ENCODE data around the gene AMMECR1.
A peak's percentile ranks its signal among the peaks of the same experiment; 100 is the strongest.
"Not testable (repeated sequence)": the region's sequence is repeated elsewhere in the genome, so short reads cannot be mapped to it uniquely, and the experiment has no call there.

The AMMECR1 gene

GRCh38 chrX:110251961-110252360 is 65.9 kb downstream of the AMMECR1 start:
- no peak for DNase-seq

GRCh38 chrX:110251526-110251925 is 66.4 kb downstream of the AMMECR1 start:
- DNase-seq = no peak

GRCh38 chrX:110250847-110251246 is 67.0 kb downstream of the AMMECR1 start:
- no peak for DNase-seq

- DNase-seq = no peak
Measured at GRCh38 chrX:110248578-110248977, 69.3 kb downstream of the AMMECR1 start.

DNA sequence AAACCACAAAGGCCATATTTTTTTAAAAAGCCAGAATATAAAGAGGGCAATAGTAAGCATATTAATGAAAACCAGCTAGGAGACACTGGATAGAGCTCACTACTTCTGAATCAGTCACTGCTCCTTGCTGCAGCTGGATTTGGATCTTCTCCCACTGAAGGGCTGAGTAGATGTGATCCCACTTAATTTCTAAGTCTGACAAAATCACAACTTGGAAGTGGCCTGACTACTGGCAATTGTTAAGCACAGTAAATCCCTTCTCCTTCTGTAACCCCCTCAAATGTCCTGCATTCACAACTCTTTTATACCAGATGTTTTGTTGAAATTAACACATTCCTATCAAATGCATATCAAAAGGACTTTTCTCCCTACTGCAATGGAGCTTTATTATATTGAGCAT is 72.9 kb downstream of the AMMECR1 start:
- DNase-seq = no peak

DNA sequence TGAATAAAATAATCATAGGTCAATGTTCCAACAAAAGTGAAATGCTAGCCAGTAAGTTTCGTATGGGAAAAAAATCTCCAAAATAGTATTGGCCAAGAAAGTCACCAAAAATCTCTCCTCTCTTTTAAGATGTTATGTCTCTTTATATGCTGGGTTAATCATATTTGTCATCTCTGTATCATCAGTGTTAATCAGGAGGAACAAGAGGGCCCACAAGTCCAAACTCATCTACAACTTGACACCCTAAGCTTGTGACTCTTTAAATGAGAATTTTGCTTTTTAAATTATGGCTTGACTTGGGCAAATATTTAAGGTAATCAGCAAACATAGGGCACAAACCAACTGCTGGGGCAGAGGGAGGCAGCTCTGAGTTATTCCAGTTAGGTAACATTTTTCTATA is 75.5 kb downstream of the AMMECR1 start:
- no peak for DNase-seq

DNA sequence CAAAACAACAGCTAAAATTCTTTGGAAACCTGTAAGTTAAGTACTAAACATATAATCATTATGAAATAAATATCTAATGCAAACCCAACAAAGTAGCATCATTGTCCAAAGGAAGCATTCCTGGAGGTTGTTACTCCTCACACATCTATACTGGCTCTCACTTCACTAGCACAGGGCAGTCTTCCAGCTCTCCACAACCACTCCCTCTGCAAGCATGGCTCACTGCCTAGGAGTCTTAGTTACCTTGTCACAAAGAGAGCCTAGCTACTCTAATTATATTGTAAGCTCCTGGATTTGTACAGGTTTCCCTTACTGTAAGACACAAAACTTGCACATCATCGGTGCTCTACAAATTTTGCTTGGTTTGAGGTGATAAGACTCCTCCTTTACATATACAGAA is 76.1 kb downstream of the AMMECR1 start:
- no peak for DNase-seq

- not testable (repeated sequence) for DNase-seq
Measured at GRCh38 chrX:110238259-110238658, 79.6 kb downstream of the AMMECR1 start.

GRCh38 chrX:110231485-110231884 is 86.4 kb downstream of the AMMECR1 start:
- DNase-seq = not testable (repeated sequence)

DNA sequence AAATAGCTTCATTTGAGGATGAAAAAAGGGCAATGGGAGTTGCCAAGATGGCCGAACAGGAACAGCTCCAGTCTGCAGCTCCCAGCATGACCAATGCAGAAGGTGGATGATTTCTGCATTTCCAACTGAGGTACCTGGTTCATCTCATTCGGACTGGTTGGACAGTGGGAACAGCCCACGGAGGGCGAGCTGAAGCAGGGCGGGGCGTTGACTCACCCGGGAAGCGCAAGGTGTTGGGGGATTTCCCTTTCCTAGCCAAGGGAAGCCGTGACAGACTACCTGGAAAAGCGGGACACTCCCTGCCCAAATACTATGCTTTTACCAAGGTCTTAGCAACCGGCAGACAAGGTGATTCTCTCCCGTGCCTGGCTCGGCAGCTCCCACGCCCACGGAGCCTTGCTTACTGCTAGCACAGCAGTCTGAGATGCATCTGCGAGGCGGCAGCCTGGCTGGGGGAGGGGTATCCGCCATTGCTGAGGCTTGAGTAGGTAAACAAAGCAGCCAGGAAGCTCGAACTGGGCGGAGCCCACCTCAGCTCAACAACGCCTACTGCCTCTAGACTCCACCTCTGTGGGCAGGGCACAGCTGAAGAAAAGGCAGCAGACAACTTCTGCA is 88.3 kb downstream of the AMMECR1 start:
- DNase-seq = peak; percentile 26

GRCh38 chrX:110228453-110228852 is 89.4 kb downstream of the AMMECR1 start:
- DNase-seq = no peak

DNA sequence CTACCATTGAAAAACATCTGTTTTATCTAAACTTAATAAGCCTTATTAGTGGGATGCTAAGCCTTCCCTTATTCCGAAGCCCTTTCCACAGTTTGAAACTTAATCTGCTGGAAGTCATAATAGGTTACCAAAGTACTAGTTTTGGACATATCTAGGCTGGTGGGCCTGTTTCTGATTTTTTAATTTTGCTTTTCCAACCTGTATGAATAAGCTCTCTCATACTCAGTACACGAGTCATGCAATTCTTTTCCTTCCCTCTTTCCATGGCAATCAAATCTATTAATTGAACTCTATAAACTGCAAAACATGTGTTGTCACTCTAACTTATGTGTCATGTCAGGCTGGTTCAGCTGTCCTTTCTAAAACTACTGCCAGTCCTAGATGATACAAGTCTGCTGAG is 91.0 kb downstream of the AMMECR1 start:
- no peak for DNase-seq

DNA sequence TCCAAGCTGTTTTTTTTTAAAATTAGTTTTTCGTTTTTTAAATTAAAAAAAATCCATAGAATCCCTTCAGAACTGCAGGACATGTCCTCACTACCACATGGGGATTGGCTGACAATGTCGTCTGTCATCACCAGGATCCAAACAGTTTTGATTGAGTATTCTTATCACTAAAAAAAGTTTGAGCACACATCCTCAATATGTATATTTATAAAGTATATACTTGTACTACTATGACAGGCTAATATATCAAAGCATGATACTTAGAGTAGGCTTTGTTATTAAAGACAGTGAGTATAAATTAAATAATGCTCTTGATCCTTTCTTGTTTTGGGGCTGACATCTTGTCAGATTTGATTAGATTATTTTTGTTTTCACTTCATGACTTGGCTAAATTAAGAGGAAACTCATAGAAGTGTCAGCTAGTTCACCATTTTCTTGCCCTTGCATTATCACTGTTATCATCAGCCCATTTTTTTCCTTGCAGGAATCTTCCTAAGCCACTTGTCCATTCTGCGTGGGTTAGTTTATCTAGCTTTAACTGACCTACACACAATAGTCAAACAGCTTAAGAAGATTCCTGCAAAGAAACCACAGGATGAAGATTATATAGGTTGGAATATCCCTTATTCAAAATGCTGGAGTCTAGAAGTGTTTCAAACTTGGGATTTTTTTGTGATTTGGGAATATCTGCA is 92.8 kb downstream of the AMMECR1 start:
- DNase-seq = no peak

DNA sequence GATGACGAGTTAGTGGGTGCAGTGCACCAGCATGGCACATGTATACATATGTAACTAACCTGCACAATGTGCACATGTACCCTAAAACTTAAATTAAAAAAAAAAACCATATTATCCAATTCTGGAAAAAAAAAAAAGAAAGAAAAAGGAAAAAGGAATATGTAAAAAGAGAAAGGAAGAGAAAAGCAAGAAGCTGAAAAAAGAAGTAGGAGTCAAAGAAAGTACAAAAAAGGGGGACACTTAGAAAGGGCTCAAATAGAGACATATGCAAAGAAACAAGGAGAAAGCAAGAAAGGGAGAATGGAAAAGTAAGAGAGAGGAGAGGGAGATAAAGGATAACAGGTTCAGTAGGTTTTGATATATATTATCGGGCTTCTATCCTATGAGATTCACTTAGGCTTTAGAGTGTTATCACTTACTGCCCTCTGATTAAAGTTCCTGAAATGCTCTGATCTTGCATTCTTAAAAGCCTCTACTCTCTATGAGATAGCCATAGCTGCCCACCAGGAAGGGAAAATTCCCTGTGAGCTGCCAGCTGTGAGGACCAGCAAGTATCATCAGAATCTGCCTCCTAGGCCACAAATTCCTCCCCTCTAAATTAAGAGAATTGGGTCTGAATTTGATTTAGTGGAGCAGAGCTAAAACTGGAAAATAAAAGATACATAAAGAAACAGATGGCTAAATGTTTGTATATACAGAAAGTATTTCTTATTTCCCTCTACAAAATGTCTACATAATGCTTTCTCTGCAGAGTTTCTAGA is 95.2 kb downstream of the AMMECR1 start:
- DNase-seq = no peak

DNA sequence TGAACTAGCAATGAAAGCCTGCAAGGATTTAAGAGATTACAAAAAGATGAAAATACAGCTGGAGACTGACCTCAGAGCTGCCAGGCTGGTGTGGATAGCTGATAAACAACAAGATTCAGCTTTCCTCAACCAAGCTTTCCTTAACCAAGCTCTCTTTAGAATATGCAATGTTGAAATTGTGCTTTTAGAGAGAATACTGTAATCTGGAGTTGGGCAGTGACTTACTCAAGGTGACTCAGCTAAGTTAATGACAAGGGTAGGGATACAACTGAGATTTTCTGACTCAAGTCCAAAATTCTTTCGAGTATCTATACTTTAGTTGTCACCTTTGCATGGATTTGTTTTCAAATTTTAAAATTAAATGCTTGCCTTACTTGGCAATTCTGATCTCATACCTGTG is 98.0 kb downstream of the AMMECR1 start:
- no peak for DNase-seq

DNA sequence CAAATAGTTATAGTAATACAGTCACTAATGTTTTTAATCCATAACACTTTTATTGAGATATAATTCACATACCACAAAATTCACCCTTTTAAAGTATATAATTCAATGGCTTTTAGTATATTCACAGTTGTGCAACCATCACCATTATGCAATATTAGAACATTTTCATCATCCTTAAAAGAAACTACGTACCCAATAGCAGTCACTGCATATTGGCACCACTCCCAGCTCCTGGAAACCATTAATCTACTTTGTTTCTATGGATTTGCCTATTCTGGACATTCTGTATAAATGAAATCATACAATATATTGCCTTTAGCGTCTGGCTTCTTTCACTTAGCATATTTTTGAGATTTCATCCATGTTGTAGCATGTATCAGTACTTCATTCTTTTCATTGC is 99.3 kb downstream of the AMMECR1 start:
- DNase-seq = no peak

- DNase-seq = no peak
Measured at GRCh38 chrX:110216027-110216426, 101.9 kb downstream of the AMMECR1 start.

- no peak for DNase-seq
Measured at GRCh38 chrX:110215411-110215810, 102.5 kb downstream of the AMMECR1 start.

GRCh38 chrX:110214684-110215083 is 103.2 kb downstream of the AMMECR1 start:
- no peak for DNase-seq

DNA sequence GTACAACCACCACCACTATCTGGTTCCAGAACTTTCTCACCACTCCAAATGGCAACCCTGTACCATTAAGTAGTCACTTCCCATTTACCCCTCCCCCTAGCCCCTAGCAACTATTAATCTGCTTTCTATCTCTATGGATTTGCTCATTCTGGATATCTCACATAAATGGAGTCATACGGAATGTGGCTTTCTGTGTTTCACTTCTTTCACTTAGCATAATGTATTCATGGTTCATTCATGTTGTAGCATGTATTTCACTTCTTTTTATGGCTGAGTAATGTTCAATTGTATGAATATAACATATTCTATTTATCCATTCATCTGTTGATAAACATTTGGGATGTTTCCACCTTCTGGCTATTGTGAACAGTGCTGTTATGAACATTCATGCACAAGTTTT is 104.7 kb downstream of the AMMECR1 start:
- no peak for DNase-seq

DNA sequence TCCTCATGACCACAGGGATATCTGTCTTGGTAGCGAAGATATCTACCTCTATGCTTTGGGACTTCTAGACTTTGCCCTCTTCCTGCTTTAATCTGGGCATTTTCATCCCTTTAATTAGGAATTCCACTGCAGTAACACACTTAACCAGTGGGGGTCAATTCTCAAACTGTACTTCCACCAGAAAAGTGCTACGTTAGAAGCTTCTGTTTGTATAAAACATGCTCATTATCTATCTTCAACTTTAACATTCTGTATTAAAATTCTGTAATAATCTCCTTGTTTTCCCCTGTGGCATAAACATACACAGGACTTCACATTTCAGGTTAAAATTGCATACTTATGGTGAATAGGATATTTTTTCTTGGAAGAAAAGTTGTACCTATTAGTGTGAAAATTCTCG is 105.6 kb downstream of the AMMECR1 start:
- DNase-seq = no peak

GRCh38 chrX:110211340-110211739 is 106.5 kb downstream of the AMMECR1 start:
- DNase-seq = no peak

- no peak for DNase-seq
Measured at GRCh38 chrX:110210417-110211139, 107.3 kb downstream of the AMMECR1 start.

Measured in activated gamma-delta T cell (primary cell).